ENCODE measurements around the gene NAALADL2.

DNA sequence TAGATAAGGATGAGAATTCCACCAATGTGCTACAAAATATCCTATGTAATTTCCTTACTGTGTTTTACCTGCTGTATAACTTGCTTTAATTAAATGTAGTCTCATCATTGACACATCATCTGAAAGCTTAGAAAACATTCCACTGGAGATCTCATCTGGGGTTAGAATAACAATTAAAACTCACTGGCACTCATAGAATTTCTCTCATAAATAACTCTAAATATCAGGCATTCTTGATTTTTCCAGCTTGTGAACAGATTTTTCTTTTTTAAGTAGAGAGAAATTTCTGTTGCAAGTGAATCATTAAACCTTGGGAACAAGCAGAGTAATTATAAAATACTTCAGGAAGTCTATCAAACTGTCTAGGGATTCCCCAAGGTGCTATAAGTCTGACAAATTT lies 843.8 kb downstream of the NAALADL2 start:
- TF ChIP-seq POLR2A (IDR thresholded peaks at IDR 0.05; ENCODE audit: low read length) = no peak
- TF ChIP-seq GATA1 (IDR thresholded peaks at IDR 0.05; ENCODE audit: low read depth, low read length) = no peak

All from erythroblast (primary cell).